HG03108 (cell line): Measurements from ENCODE around the gene VPS54.
A peak's percentile ranks its signal among the peaks of the same experiment; 100 is the strongest.
"Not testable (repeated sequence)": the region's sequence is repeated elsewhere in the genome, so short reads cannot be mapped to it uniquely, and the experiment has no call there.

Experiments used
- ATAC-seq: cut with Tn5 transposase; IDR thresholded peaks from one replicate; pipeline ENCODE4 v1.9.1; 2021; ENCODE audit warnings: moderate library complexity; ENCODE audit not compliant: unreplicated experiment

VPS54 gene

GRCh38 chr2:63932104-63932503 is 87.1 kb downstream of the VPS54 start:
- not testable (repeated sequence) for ATAC-seq

DNA sequence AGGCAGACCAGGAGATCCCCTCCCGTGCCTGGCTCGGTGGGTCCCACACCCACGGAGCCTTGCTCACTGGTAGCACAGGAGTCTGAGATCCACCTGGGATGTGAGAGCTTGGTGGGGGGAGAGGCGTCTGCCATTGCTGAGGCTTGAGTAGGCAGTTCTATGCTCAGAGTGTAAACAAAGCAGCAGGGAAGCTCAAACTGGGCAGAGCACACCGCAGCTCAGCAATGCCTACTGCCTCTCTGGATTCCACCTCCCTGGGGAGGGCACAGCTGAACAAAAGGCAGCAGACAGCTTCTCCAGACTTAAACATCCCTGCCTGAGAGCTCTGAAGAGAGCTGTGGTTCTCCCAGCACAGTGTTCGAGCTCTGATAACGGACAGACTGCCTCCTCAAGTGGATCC is 92.4 kb downstream of the VPS54 start:
- ATAC-seq: no peak

DNA sequence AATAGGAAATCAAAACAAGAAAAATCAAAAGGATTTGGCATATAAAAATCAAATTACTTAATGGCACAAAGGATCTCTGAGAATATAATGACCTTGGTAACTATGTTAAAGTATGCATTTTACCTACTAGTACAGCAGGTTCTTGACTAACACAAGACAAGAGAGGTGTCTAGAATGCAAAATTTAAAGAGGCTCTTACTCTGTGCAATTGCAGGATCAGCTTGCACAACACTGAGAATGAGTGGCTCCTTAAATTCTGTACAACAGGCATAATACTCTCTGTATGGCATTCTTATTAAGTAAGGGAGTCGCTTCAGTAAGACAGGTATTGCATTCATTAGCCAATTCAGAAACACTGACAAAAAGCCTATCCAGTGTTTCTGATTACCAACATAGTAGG is 104.9 kb downstream of the VPS54 start:
- ATAC-seq: no peak

DNA sequence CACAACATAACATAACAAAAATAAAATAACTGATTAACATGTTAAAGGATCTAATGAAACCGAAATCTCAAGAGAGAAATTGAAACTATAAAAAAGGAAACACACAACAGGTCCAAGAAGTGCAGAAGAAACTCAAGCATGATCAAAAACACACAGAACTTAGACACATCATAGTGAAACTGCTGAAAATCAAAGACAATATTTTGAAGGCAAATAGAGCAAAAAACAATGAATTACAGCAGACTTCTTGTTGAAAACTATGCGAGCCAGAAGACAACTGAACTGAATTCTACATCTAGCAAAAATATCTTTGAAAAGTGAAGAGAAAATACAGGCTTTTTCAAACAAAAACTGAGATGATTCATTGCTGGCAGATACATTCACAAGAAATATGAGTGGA is 116.2 kb downstream of the VPS54 start:
- peak; percentile 54 for ATAC-seq

DNA sequence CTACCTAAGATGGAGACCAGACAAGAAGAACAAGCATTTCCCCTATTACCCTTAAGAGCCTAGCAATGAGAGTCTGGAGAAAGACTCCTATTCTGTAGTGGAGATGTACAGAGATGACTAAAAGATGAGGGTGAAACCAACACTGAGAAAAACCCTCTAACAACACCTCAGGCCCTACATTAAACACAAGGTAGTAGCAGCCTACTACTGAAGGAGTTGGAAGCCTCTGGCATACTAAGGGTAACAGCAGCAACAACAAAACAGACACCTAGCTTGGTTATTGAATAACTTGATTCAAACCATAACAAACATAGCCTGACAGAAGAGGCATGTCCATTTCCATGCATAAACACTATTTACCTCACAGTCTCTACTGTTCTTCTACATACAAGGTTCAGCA is 117.1 kb downstream of the VPS54 start:
- ATAC-seq: no peak

GRCh38 chr2:63899639-63900038 is 119.6 kb downstream of the VPS54 start:
- no peak for ATAC-seq

- no peak for ATAC-seq
These were observed 120.4 kb downstream of the VPS54 start for GRCh38 chr2:63898839-63899238.

DNA sequence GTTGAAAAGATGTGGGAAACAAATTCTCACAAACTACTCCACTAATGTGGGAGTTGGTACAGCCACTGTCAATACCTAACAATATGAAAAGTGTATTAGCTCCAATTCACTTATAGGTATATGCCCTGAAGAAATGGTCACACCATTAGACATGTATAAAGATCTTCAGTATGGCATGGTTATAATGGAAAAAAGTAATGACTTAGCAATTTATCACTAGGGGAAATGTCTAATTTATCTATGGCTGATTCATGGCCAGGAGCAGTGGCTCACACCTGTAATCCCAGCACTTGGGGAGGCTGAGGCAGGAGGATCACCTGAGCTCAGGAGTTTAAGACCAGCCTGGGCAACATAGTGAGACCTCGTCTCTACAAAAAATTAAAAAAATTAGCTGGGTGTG is 125.1 kb downstream of the VPS54 start:
- no peak for ATAC-seq

DNA sequence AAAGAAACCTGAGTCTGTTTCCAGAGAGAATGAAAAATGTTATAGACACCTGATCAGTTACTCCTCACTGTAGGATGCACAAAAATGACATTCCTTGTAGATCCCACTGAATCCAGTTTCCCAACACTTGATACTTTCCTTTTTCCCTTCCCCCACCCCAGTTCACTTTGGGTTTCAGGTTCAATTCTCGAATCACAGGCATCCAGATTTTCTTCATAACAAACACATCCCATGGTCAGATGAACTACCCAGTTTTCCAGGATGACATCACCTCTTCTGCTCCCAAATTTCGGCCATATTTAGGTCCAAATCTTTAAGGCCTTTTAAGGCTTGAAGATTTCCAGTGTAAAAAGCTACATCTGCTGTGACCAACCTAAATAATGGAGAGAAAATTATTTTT is 126.1 kb downstream of the VPS54 start:
- ATAC-seq: no peak

DNA sequence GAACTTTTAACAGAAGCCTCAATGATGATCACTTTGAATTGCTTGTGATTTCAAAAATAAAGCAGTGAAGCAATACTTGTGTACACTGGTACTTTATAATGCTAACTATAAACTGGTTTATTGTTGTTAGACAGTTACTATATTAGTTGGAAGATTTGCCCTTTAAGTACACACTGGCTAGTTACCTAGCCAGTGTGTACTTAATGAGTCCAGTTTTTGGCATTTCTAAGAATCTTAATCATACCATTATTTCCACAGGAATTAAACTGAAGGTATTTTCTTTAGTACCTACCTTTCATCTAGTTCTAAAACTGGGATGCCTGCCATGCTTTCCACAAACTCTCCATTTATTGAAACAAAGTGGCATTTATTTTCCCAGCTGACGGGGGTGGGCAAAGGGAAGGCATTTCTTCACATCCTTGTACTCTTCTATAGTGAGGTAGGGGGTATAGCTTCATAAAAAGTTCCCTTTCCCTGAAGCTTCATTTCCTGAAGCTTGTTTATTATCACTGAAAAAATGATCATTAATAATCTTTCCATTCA is 127.7 kb downstream of the VPS54 start:
- ATAC-seq: no peak

GRCh38 chr2:63890678-63891077 is 128.6 kb downstream of the VPS54 start:
- no peak for ATAC-seq

DNA sequence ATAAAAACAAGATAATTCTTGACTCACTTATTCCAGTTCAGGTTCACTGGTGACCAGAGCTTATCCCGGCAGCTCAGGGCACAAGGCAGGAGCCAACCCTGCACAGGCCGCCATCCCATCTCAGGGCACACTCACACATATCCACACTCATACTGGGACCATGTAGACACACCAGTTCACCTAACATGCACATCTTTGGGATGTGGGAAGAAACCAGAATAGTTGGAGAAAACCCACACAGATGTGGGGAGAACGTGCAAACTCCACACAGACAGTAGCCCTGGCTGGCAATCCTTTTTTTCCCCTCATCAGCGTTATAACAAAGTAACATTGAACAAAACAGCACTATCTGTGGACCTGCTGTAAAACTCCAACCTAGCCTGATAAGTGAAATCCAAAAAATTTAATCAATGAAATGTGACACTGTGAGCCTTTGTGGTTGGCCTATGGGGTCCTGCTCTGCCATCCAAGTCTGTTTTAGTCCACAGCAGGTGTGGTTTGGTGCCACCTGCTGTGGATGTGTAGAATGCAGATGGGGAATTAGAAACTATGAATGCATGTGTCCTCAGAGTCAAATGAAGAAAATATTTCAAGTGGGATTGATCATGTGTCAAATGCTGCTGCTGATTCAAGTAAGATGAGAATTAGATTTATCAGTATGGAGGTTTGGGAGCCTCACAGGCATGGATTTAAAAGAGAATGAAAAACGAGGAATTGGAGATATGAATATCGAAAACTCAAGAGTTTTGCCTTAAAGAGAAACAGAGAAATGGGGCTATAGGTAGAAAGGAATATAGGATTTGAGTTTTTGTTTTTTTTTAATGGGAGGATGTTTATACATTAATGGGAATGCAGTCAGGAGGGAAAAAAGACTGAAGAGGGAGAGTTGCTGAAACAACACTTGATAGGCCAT is 130.5 kb downstream of the VPS54 start:
- ATAC-seq: peak; percentile 69

GRCh38 chr2:63888053-63888452 is 131.2 kb downstream of the VPS54 start:
- ATAC-seq: no peak

DNA sequence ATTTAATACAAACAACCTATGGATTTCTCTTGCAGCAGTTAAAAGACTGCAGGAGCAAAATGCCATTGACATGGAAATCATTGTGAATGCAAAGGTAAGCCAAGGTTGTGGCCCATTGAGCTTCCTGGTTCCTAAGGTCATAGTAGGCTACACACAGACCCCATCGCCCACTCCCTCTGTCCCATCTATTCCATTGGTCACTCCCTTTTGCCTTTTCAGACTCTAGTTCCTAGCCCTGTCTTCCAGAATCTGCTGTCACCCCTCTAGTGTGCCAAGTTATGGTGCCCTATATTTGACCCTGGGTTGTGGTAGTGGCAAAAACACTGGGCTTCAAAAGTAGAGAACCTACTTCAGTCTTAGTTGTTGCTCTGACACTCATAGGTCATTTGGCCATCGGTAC is 132.8 kb downstream of the VPS54 start:
- no peak for ATAC-seq

- no peak for ATAC-seq
These were observed 136.7 kb downstream of the VPS54 start for GRCh38 chr2:63882395-63883105.

DNA sequence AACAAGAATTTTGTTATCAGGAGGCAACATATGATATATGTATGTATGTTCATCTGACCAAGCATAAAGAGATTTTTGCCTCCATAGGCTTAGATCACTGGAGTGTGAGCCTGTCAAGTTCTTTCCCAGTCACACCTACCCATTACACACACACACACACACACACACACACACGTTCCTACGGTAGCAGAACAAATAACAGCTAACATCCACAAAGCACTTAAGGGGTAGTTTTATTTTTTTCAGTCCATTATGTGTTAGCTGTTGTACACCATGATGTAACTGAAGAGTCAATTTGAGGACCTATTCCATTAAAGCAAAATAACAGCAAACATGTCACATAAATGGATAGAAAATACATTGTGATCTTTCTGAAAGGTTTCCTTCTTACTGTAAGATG is 138.0 kb downstream of the VPS54 start:
- no peak for ATAC-seq

DNA sequence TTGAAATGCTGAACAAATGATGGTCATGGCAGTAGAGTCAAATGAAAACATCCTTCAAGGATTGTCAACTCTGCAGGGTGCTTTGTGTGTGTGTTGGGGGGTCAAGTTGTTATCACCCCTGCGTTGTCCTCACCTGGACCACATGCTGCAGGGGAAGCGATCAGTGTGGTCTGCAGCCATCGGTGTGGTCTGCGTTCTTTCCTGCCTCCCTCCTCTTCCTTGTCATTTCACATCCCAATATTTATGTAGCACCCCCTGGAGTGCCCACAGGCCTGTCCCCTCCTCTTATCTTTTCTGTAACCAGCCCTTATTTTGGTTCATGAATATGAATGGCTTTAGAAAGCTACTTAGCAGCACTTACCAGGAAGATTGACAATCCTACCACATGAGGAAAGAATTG is 138.6 kb downstream of the VPS54 start:
- no peak for ATAC-seq

DNA sequence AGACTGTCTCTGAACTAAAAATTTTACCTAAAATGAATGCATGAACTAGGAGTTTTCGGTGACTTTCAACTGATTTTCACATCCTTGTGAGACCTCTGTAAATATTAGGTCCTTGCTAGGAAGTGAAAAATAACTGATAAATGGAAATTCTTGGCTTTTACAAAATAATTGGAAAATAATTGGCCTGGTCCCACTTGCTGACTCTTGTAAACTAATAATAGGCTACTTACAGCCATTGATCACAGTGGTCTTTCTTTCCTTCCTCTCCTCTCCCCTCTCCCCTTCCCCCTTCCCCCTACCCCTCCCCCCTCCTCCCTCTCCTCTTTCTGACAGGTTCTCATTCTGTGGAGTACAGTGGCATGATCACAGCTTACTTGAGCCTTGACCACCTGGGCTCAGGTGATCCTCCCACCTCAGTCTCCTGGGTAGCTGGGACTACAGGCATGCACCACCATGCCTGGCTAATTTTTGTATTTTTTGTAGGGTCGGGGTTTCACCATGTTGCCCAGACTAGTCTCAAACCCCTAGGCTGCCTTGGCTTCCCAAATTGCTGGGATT is 139.3 kb downstream of the VPS54 start:
- ATAC-seq: no peak

- ATAC-seq: no peak
These were observed 140.7 kb downstream of the VPS54 start for GRCh38 chr2:63878486-63878885.

DNA sequence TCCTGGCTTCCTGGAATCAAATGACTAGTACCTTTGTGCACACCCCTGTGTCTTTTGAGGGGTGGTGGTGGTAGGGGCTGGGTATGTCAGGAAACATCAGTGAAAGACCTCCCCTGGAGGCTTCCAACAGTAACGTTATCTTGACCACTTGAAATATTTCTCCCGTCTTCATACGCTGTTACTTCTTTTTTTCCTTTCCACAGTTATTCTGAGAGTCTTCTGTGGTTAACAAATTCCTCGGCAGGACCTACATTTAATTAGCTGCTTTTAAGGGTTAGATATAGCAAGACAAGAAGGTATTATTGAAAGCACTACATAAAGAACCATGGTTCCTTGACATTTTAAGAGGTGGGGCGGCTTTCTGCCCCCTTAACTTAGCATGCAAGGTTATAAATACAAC is 142.9 kb downstream of the VPS54 start:
- ATAC-seq: no peak

- ATAC-seq: no peak
These were observed 143.5 kb downstream of the VPS54 start for GRCh38 chr2:63875559-63876245.
